ENCODE data around the gene C22orf23. TPM values are rescaled to one million over a fixed set of nuclear protein-coding genes. Genes with fewer than 3 reads are reported as not detected.

Gene C22orf23
- total RNA-seq, 1 donor: not detected

- no peak for DNase-seq (ENCODE audit: low read depth)
- H3K4me3 ChIP-seq (ENCODE audit: low read depth, low read length): no peak overlapping the region
- no peak for TF ChIP-seq CTCF (IDR thresholded peaks at IDR 0.05; ENCODE audit: insufficient read depth, low read depth, low read length)
These were observed 36.0 kb upstream of the C22orf23 start for GRCh38 chr22:37989146-37990045.

- TF ChIP-seq CTCF (IDR thresholded peaks at IDR 0.05; ENCODE audit: insufficient read depth, low read depth, low read length): no peak
- no peak overlapping the region for H3K4me3 ChIP-seq (ENCODE audit: low read depth, low read length)
- DNase-seq (ENCODE audit: low read depth): no peak
These were observed 33.0 kb upstream of the C22orf23 start for GRCh38 chr22:37986371-37986770.

- DNase-seq (ENCODE audit: low read depth): no peak
- no peak overlapping the region for H3K4me3 ChIP-seq (ENCODE audit: low read depth, low read length)
- no peak for TF ChIP-seq CTCF (IDR thresholded peaks at IDR 0.05; ENCODE audit: insufficient read depth, low read depth, low read length)
These were observed 32.4 kb upstream of the C22orf23 start for GRCh38 chr22:37985751-37986281.

GRCh38 chr22:37985050-37985585 lies 31.7 kb upstream of the C22orf23 start:
- no peak for DNase-seq (ENCODE audit: low read depth)
- no peak overlapping the region for H3K4me3 ChIP-seq (ENCODE audit: low read depth, low read length)
- TF ChIP-seq CTCF (IDR thresholded peaks at IDR 0.05; ENCODE audit: insufficient read depth, low read depth, low read length): no peak

GRCh38 chr22:37983860-37984791 lies 30.7 kb upstream of the C22orf23 start, which contains the start of gene SOX10:
TSS of gene SOX10 (minus strand) at chr22:37984555. CDS start at chr22:37983784, 771 bp downstream.
- H3K4me3 ChIP-seq (ENCODE audit: low read depth, low read length): no peak within 1 kb of the TSS
- DNase-seq (ENCODE audit: low read depth): no peak
- TF ChIP-seq CTCF (IDR thresholded peaks at IDR 0.05; ENCODE audit: insufficient read depth, low read depth, low read length): no peak
